Neural progenitor cell (in vitro differentiated cells): ENCODE data around the gene ARHGEF12.

Experiments used
- CTCF ChIP-seq: fragments of 200-600 bp; sonication (generic); IDR thresholded peaks from 2 replicates; pipeline ENCODE4 v1.5.1; 2017; ENCODE audit warnings: antibody characterized with exemption, mild to moderate bottlenecking
- EZH2 ChIP-seq: fragments of 200-600 bp; sonication (generic); IDR thresholded peaks from 2 replicates; pipeline ENCODE4 v1.6.1; 2017; ENCODE audit warnings: antibody characterized with exemption, mild to moderate bottlenecking, moderate library complexity
- EZH2phosphoT487 ChIP-seq: fragments of 200-600 bp; sonication (generic); IDR thresholded peaks from 2 replicates; pipeline ENCODE4 v1.6.1; 2017; ENCODE audit warnings: antibody characterized with exemption

- TF ChIP-seq CTCF, result peak; percentile 52
- TF ChIP-seq EZH2, result no peak
- TF ChIP-seq EZH2phosphoT487, result no peak
These were observed 191.0 kb downstream of the ARHGEF12 start for GRCh38 chr11:120527111-120527761.
